ENCODE data around the gene SYCP2.

SYCP2 gene

GRCh38 chr20:59832406-59833363 is 100.8 kb downstream of the SYCP2 start:
- no peak for DNase-seq

DNA sequence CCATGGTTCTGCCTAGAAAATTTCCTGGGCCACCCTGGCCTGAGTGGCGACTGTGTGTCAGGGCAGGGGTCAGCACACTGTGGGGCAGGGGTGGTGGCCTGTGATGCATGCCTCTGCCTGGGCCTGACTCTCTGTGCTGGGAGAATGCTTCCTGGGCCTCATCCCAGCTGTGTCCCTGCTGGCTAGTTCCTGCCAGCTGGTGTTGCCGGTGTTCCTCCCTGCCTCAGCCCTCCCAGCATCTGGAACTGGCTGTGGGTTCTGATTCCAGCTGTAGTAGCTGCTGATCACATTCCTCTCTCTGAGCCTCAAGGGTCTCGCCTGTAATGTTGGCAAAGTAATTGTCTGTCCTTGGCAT is 101.5 kb downstream of the SYCP2 start:
- DNase-seq: no peak

DNA sequence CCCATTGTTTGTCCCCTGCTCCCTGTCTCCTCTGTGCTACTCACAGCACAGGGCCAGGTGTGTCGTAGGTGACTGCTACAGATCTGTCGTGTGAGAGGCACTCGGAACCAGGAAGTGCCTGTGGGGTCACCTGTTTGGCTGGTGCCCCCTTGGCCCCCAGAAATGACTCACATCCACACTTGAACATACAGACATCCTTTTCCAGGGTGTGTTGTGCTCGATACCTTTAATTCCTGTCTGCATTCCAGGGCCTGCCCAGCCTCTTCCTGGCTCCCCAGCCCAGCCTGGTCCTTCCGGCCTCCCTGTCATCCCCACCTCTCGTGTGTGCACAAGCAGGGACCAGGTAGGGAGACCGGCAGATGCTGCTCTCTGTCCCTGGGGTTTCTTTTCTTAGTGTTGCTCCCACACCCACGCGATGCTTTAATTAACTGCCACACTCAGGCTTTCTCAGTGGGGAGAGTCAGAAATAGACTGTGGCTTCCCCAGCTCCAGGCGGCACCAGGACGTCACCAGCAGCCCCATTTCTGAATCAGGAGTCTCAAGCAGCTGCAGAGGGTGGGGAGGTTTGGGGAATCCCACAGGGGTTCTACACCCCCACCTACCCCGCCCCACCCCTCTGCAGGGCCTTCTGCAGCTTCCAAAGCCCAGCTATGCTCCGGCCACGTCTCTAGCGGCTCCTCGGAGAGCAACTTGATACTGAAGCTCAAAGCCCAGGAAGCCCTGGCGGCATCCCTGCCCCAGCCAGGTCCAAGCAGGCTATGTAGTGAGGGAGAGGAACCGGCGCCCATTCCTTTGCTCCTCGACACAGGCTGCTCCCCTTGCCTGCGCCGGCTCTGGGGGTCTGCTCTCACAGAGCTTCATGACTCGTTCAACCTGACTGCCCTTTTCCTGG is 102.2 kb downstream of the SYCP2 start:
- DNase-seq: peak; percentile 49

GRCh38 chr20:59830665-59831023 is 102.8 kb downstream of the SYCP2 start:
- peak; percentile 77 for DNase-seq

DNA sequence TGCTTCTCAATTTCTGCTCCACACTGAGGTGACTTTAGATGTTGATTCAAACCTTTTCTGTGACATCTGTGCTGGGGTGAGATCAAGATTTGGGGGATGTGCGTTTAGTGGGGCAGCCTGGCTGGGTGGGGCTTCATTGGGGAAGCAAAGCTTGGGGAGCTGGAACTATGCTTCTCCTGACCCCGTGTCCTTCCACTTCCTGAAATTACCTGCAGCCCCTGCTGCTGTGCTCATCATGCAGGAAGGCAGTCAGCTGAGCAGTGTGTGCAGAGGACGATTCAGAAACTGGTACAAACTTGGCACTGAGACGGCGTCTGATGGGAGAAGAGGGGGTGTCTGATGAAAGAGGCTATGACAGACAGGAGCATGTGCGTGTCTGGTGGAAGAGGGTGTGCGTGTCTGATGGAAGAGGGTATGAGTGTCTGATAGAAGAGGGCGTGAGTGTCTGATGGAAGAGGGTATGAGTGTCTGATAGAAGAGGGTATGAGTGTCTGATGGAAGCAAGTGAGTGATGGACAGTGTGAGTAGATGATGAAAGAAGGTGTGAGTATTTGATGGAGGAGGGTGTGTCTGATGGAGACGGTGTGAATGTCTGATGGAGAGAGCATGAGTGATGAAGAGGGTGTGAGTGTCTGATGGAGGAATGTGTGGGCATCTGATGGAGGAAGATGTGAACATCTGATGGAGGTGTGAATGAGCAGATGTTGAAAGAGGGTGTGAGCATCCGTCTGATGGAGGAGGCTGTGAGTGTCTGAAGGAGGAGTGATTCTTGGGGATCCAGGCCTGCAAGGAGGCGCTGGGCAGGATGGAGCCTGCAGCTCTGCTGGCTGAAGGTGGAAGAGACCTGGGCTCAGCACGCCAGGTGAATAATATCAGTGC is 103.4 kb downstream of the SYCP2 start:
- no peak for DNase-seq

DNA sequence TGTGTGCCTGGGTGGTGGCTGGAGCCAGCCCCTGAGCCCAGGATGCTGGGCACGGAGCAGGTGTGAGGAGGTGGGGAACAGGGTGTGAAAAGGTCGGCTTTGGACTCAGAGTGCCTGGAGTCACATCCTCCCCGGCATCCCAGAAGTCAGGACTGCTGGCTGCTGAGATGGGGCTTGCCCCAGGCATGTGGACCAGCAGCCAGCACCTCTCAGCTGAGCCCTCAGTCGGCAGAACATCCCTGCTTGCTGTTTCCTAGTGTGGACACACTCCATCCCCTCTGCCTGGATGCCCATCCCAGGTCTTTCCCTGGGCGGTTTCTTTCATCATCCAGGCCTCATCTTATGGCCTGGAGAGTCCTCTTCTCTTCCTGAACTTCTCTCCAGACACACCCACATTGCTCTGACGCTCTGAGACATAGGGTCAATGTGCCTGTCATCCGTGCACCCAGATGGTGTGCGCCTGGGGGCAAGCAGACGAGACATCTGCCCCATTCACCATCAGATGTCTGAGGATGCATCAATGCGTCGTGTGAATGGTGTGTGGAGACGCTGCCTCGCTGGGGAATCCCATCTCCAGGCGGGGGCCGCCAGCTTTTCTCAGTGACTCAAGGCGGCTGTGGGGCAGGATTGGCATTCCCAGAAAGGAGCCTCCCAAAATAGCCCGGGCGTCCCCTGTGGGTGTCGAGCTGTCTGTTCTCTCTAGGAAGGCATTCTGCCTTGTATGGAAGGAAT is 104.2 kb downstream of the SYCP2 start:
- DNase-seq: no peak

DNA sequence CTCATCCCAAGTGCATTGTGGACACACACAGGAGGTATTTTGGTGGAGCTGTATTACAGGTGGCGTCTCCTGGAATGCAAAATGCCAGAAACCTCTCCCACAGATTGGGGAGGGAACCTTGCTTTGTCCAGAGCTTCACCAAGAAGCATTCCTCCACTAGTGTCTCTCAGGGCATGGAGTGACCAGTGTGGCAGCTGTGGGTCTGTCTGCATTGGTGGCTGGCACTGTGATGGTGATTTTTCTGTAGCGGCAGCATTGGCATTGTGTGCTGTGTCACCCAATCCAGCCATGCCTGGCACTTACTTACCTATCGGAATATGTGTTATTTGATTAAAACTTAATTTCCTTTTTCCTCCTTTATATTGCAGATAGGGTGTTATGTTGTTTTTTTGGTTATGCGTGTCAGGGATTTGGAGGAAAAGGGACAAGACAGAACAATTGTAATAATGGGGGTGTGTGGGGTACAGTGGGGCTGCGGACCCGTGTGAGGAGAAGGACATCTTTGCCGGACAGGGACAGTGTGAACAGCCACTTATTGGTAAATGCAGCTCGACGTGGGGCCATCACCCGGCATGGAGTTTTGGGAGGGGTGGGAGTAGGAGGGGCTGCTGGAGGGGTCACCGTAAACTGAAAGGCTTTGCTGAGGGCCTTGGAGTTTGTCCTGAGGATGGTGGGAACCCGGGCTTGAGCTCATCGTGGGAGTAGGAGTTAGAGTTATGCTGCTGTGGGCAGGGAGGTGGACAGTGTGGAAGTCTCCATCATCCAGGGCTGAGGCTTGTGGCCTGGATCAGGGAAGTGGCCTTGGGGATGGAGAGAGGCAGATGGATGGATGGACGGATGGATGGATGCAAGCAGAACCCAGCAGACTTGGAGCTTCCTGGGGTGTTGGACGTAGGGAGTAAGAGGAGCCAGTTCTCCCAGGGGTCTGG is 105.0 kb downstream of the SYCP2 start:
- DNase-seq: no peak

DNA sequence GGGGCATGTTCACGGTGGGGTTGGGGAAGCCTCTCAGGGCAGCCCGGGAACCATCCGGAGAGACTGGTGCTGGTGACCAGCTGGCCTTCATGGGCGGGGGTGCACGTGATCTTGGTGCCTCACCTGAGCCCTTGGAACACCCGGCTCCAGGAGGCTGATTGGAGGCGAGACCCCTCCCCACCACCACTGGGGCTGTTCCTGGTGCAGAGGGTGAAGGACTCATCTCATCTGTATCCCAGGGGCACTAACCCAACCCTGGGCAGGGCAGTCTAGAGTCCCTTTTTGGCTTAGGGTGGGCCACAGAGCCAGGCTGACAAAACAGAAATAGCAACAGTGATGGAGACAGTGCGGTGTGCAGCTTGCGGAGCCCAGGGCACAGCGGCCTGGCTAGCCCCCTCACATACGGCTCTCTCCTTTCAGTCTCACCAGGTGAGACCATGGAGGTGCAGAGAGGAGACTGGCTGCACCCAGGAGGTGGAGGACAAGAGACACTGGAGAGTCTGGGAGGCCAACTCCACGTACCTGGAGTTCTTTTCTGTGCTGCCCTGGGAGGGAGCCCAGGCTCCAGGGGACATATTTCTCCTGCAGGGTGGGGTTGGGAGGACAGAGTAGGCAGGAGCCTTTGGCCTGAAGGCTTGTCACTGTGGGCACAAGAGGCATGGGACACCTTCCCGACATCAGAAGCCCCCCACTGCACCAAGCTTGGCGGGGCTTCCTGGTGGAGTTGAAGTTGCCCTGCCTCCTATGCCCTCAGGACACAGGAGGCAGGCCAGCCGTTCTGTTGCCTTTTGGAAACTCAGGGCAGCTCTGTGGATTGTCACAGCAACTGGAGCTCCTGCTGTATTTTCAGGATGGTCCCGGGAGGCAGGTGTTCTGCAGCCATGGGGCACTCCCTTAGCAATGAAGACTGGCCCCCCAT is 106.0 kb downstream of the SYCP2 start:
- no peak for DNase-seq

DNA sequence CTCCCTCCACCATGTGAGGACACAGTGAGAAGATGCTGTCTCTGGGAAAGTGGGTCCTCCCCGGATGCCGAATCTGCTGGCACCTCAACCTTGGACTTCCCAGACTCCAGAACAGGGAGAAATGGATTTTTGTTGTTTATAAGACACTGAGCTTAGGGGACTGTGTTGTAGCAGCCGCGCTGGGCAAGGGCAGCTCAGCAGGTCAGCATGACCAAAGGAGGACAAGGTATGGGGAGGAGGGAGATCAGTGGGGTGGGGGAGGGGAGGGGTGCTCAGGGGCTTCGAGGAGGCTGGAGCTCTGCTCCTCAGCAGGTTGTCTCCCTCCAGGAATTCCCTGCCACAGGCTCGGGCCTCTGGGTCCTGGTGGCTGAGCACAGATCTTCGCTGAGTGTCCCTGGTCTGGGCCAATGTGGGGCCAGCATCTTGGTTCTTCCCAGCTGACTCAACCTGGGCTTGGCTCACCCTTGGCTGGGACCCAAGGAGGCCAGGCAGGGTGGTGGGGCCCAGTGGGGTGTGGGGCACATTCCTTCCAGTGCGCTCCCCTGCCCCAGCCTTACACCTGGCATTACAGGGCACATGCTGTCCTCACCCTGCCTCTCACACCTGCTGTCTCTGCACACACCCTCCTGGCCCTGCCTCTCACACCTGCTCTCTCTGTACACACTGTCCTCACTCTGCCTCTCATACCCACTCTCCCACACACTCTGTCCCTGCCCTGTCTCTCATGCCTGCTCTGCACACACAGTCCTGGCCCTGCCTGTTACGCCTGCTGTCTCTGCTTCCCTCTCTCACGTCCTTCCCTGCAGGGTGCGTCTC is 107.3 kb downstream of the SYCP2 start:
- peak; percentile 92 for DNase-seq

DNA sequence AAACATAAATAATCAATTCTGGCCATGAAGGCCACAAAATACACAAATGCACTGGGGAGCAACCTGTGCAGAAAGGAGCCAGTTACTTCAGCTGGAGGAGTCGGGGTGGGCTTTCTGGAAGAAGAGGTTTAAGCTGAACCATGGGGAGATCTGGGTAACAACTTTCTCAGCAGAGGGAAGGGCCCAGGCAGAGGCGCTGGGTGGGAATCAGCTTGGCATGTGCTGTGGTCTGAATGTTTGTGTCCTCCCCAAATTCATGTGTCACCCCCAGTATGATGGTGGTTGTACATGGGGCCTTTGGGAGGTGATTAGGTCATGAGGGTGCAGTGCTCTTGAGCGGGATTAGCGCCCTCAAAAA is 107.9 kb downstream of the SYCP2 start:
- no peak for DNase-seq

DNA sequence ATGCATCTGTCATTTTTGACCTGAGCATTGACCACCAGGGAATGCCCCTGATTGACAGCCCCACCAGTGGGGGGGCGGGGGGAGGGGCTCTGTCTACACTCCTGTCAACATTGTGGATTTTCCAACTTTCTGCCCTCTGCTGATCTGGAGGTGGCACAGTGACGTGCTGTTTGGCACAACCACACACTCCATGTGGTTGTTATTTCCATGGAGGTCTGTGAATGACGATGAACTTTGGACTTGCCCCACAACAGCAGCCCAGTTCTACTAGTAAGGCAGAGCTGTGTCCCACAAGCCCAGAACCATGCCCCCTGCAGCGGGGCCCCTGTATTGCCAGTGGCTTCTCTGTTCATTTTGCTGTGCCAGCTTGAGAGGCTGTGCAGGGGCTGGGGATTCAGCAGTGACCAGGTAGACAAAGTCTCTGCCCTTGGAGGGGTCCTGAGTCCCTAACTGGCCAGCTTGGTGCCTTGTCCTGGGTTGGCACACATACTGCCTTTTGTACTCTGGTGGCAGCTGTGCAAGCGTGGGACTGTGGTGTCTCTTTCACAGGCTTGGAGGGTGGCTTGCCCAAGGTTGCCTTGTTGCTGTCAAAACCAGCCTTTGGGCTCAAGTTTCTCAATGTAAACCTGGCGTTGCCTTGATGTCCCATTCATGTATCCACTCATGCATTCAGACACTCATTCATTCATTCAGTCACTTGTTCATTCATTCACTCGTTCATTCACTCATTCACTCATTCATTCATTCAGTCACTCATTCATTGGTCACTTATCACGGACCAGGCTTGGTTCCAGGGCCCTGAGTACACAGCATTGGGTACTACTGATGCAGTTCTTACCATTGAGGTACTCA is 108.5 kb downstream of the SYCP2 start:
- DNase-seq: peak; percentile 12

GRCh38 chr20:59823491-59824259 is 109.8 kb downstream of the SYCP2 start:
- no peak for DNase-seq

DNA sequence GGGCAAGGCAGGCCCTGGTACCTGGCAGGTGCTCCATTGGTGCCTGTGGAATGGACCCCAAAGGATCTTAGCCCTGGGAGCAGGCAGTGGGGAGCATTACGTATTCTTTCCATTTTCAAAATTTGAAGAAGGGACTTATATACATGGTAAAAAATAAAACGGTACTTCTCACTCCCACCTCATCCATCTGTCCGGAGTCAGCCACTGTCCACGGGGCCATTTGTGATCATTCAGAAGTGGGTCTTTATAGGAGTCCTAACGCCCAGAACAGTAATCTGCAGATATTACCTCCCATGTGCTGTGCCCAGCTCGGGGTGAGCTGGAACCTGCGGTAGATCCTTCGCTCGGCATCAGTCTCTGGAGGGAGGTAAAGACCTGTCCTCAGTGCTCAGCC is 110.4 kb downstream of the SYCP2 start:
- DNase-seq: no peak

DNA sequence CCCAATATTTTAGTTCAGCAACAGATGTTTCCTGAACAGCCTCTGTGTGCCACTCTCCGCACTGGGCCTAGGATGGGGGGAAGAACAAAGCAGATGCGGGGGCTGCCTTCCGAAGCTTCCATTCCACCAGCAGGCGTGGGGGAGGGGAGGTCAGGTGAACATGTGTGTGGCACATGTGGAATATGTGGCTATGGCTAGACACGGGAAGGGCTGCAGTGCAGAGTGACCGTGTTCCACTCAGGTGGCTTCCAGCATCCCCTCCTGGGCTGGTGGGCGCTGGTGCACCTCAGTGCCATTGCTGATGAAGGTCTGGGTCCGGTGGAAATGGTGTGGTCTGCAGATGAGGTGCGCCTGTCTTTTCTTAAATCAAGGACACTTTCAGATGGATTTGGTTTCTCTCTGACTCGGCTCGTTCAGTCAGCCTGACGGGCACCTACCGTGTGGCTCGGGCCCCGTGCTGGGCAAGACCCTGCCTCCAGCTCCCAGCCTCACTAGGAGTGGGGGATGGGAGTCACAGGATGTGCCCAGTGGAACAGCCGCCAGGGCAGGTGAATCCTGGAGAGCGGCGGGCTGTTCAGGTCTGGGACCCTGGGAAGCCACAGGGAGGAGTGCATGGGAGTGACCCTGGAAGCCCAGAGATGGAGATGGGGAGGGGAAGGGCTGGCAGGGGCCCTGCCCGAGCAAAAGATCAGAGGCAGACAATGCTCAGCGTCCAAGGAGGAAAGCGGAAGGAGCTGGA is 111.0 kb downstream of the SYCP2 start:
- no peak for DNase-seq

GRCh38 chr20:59821788-59822187 is 111.6 kb downstream of the SYCP2 start:
- DNase-seq: no peak

DNA sequence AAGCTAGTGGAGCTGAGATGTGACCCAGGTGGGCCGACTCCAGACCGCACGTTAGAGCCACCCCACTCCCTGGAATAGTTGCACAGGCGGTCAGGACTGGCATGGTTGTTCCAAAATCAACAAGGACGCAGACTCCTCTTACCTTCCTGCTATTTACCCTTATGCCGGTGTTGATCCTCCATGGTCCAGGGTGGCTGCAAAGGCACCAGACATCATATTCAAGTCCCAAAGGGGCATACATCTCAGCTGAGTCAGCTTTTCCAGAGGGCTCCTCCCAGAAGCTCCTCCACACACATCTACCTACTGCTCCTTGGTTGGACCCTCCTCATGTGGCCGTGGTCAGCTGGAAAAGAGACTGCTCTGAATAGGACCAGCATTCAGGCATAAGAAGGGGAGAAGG is 112.2 kb downstream of the SYCP2 start:
- DNase-seq: no peak
